Activated CD8-positive, alpha-beta memory T cell treated with anti-CD3 and anti-CD28 coated beads, Interleukin-2, amount 10 ng/mL, durations not matched to agents 7 days and 5 days (primary cell): ENCODE measurements around the gene OTP. TPM values are rescaled to one million over a fixed set of nuclear protein-coding genes. Genes with fewer than 3 reads are reported as not detected.
A peak's percentile ranks its signal among the peaks of the same experiment; 100 is the strongest.

Source experiments
- ATAC-seq: fragments of 150-1000 bp; cut with Tn5 transposase; one replicate; pipeline ENCODE4 v1.10.0; 2021; ENCODE audit warnings: moderate library complexity
- CTCF ChIA-PET: fragments of 350-600 bp; sonication (Branson Sonifier 250); formaldehyde crosslinking; loops from one replicate; lab custom pipeline; 2021; ENCODE audit warnings: antibody characterized with exemption; lab: Charles Lee
- DNase-seq: peaks from one replicate; pipeline ENCODE4 v3.0.0-alpha.2; 2020
- H3K27ac Mint-ChIP-seq: one replicate; pipeline ENCODE4 v1.8.0; 2021; ENCODE audit warnings: mild to moderate bottlenecking, mixed read lengths
- H3K27me3 Mint-ChIP-seq: one replicate; pipeline ENCODE4 v1.8.0; 2021; ENCODE audit warnings: mixed read lengths
- H3K36me3 Mint-ChIP-seq: one replicate; pipeline ENCODE4 v1.8.0; 2021; ENCODE audit warnings: mild to moderate bottlenecking, mixed read lengths
- H3K4me1 Mint-ChIP-seq: one replicate; pipeline ENCODE4 v1.8.0; 2021; ENCODE audit warnings: mixed read lengths
- H3K4me3 Mint-ChIP-seq: one replicate; pipeline ENCODE4 v1.8.0; 2021; ENCODE audit warnings: mild to moderate bottlenecking, moderate library complexity, mixed read lengths
- H3K9me3 Mint-ChIP-seq: one replicate; pipeline ENCODE4 v1.8.0; 2022; ENCODE audit warnings: low read depth, mixed read lengths
- total RNA-seq, 2 experiments: library from RNA; stranded (reverse); gene quantifications; one replicate each; pipeline ENCODE4 v1.2.3, GENCODE V29; 2021

The OTP gene
- under 1 TPM in 1 of 2 experiments, not detected in 1; 0.05 TPM for total RNA-seq

GRCh38 chr5:77637998-77638762 lies at the start of gene OTP:
Gene OTP (minus strand): TSS chr5:77638713. CDS start chr5:77638549, 164 bp downstream.
- DNase-seq, result no peak
- Mint-ChIP-seq H3K27me3 (peaks cover 79% of the 10 kb centered on the region), H3K4me3 (peak within 1 kb of the TSS; percentile 14), H3K36me3 (peaks cover 13% of the 10 kb centered on the region), H3K27ac (peak within 1 kb of the TSS; percentile 68), H3K4me1 (peaks cover 11% of the 10 kb centered on the region), H3K9me3 (no peaks in the 10 kb centered on the region)
- ATAC-seq, result no peak
- CTCF ChIA-PET, result interaction anchor here (0.9 kb wide), 1 partner anchor 11 kb away, joined by 3 read pairs; no protein-coding TSS in a partner anchor

GRCh38 chr5:77683171-77683732 lies 44.7 kb upstream of the OTP start:
- peaks cover 1% of the 10 kb centered on the region for H3K36me3 Mint-ChIP-seq
- ATAC-seq (no peak), DNase-seq (no peak)
- no peak overlapping the region for H3K4me3 Mint-ChIP-seq
- no peaks in the 10 kb centered on the region for H3K9me3 Mint-ChIP-seq
- CTCF ChIA-PET, result no interaction called here
- H3K4me1 Mint-ChIP-seq, result no peaks in the 10 kb centered on the region
- H3K27me3 Mint-ChIP-seq, result peaks cover 9% of the 10 kb centered on the region
- no peak overlapping the region for H3K27ac Mint-ChIP-seq

- Mint-ChIP-seq H3K4me3 (no peak overlapping the region), H3K36me3 (no peaks in the 10 kb centered on the region), H3K9me3 (no peaks in the 10 kb centered on the region), H3K27ac (no peak overlapping the region), H3K4me1 (no peaks in the 10 kb centered on the region), H3K27me3 (peaks cover 15% of the 10 kb centered on the region)
- DNase-seq, result no peak
- no peak for ATAC-seq
- CTCF ChIA-PET, result no interaction called here
Observed at GRCh38 chr5:77670526-77670925, 32.0 kb upstream of the OTP start.

GRCh38 chr5:77669677-77670076 lies 31.2 kb upstream of the OTP start:
- ATAC-seq, result no peak
- CTCF ChIA-PET, result no interaction called here

GRCh38 chr5:77663090-77663863 lies 24.8 kb upstream of the OTP start:
- Mint-ChIP-seq H3K36me3 (no peaks in the 10 kb centered on the region), H3K27me3 (peaks cover 11% of the 10 kb centered on the region), H3K27ac (no peak overlapping the region), H3K4me3 (no peak overlapping the region), H3K9me3 (no peaks in the 10 kb centered on the region), H3K4me1 (peaks cover 2% of the 10 kb centered on the region)
- no peak for DNase-seq
- no peak for ATAC-seq
- CTCF ChIA-PET, result no interaction called here

More at GRCh38 chr5:77669677-77670076, 31.2 kb upstream of the OTP start:
- Mint-ChIP-seq H3K36me3 (no peaks in the 10 kb centered on the region), H3K4me1 (no peaks in the 10 kb centered on the region), H3K27ac (no peak overlapping the region), H3K9me3 (no peaks in the 10 kb centered on the region), H3K4me3 (no peak overlapping the region), H3K27me3 (peaks cover 11% of the 10 kb centered on the region)
- DNase-seq, result no peak

GRCh38 chr5:77662635-77663034 lies 24.1 kb upstream of the OTP start:
- no peak for ATAC-seq

GRCh38 chr5:77658662-77659061 lies 20.1 kb upstream of the OTP start:
- Mint-ChIP-seq H3K27ac (no peak overlapping the region), H3K36me3 (no peaks in the 10 kb centered on the region), H3K4me1 (peaks cover 2% of the 10 kb centered on the region), H3K9me3 (no peaks in the 10 kb centered on the region), H3K27me3 (peaks cover 44% of the 10 kb centered on the region), H3K4me3 (no peak overlapping the region)
- DNase-seq, result no peak
- CTCF ChIA-PET, result no interaction called here
- ATAC-seq, result no peak

More at GRCh38 chr5:77662635-77663034, 24.1 kb upstream of the OTP start:
- no peak for DNase-seq
- Mint-ChIP-seq H3K27ac (no peak overlapping the region), H3K4me1 (peaks cover 2% of the 10 kb centered on the region), H3K36me3 (no peaks in the 10 kb centered on the region), H3K4me3 (no peak overlapping the region), H3K27me3 (peaks cover 14% of the 10 kb centered on the region), H3K9me3 (no peaks in the 10 kb centered on the region)
- CTCF ChIA-PET, result no interaction called here

GRCh38 chr5:77651343-77651742 lies 12.8 kb upstream of the OTP start:
- H3K27me3 Mint-ChIP-seq, result peaks cover 60% of the 10 kb centered on the region
- H3K4me1 Mint-ChIP-seq, result no peaks in the 10 kb centered on the region
- no peak overlapping the region for H3K27ac Mint-ChIP-seq
- CTCF ChIA-PET, result no interaction called here
- H3K4me3 Mint-ChIP-seq, result no peak overlapping the region
- no peaks in the 10 kb centered on the region for H3K9me3 Mint-ChIP-seq
- ATAC-seq (no peak), DNase-seq (no peak)
- no peaks in the 10 kb centered on the region for H3K36me3 Mint-ChIP-seq

GRCh38 chr5:77650686-77651085 lies 12.2 kb upstream of the OTP start:
- H3K36me3 Mint-ChIP-seq, result no peaks in the 10 kb centered on the region
- H3K27me3 Mint-ChIP-seq, result peaks cover 61% of the 10 kb centered on the region
- no peak overlapping the region for H3K4me3 Mint-ChIP-seq
- H3K9me3 Mint-ChIP-seq, result no peaks in the 10 kb centered on the region
- H3K4me1 Mint-ChIP-seq, result no peaks in the 10 kb centered on the region
- DNase-seq (no peak), ATAC-seq (no peak)
- no peak overlapping the region for H3K27ac Mint-ChIP-seq
- CTCF ChIA-PET, result no interaction called here

- Mint-ChIP-seq H3K36me3 (no peaks in the 10 kb centered on the region), H3K4me3 (no peak overlapping the region), H3K27ac (no peak overlapping the region), H3K27me3 (peaks cover 61% of the 10 kb centered on the region), H3K9me3 (no peaks in the 10 kb centered on the region), H3K4me1 (peaks cover 4% of the 10 kb centered on the region)
- no peak for DNase-seq
- CTCF ChIA-PET, result no interaction called here
- no peak for ATAC-seq
Observed at GRCh38 chr5:77649776-77650175, 11.3 kb upstream of the OTP start.

GRCh38 chr5:77645995-77646639 lies 7.6 kb upstream of the OTP start:
- peaks cover 81% of the 10 kb centered on the region for H3K27me3 Mint-ChIP-seq
- no peaks in the 10 kb centered on the region for H3K9me3 Mint-ChIP-seq
- H3K36me3 Mint-ChIP-seq, result peaks cover 4% of the 10 kb centered on the region
- ATAC-seq (no peak), DNase-seq (no peak)
- no peak overlapping the region for H3K27ac Mint-ChIP-seq
- peaks cover 13% of the 10 kb centered on the region for H3K4me1 Mint-ChIP-seq
- H3K4me3 Mint-ChIP-seq, result no peak overlapping the region
- CTCF ChIA-PET, result interaction anchor here (0.8 to 2.0 kb wide), 4 partner anchors 12 to 215 kb away, joined by 3 to 7 read pairs (median 4); no protein-coding TSS in a partner anchor

- no peak overlapping the region for H3K27ac Mint-ChIP-seq
- no peaks in the 10 kb centered on the region for H3K9me3 Mint-ChIP-seq
- H3K36me3 Mint-ChIP-seq, result peaks cover 6% of the 10 kb centered on the region
- CTCF ChIA-PET, result interaction anchor here (0.8 to 2.0 kb wide), 4 partner anchors 12 to 216 kb away, joined by 3 to 7 read pairs (median 4); no protein-coding TSS in a partner anchor
- H3K4me1 Mint-ChIP-seq, result peaks cover 15% of the 10 kb centered on the region
- no peak overlapping the region for H3K4me3 Mint-ChIP-seq
- ATAC-seq (peak; percentile 65), DNase-seq (peak; percentile 46)
- peaks cover 87% of the 10 kb centered on the region for H3K27me3 Mint-ChIP-seq
Observed at GRCh38 chr5:77645158-77645994, 6.9 kb upstream of the OTP start.
